Measurements from ENCODE around the gene C10orf62.

C10orf62 gene

DNA sequence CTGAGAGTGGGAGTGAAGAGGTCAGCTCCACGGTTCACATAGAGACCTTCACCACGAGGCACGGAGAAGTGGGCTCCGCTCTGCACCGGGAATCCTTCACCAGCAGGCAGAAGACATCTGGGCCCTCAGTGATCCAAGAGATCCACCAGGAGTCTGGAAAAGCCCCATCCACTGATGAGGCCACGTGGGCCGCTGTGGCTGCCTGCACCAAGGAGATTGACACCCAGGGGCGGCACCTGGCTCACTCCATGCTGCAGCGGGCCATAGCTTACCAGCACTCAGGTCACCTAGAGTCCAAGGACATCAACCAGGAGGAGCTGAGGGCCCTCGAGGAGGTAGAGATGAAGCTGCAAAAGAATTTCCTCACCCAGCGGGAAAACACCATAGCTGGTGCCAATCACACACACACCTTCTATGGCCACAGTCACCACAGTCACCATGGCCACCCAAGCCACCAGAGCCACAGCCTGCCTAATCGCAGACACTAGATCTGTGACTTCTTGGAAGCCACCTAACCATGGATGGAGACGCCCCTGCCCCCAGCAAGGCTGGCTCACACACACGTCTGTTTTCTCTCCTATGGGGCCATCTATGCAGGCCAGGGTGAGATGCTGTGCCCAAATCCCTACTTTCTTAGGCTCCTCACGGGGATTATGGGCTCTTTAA lies 694 bp downstream of the C10orf62 start:
- Histone ChIP-seq H3K27me3 (ENCODE audit: low read depth, low read length) (no peaks in the 10 kb centered on the region), H4K20me1 (ENCODE audit: insufficient read depth, low read length) (no peaks in the 10 kb centered on the region), H3K79me2 (ENCODE audit: low read length) (no peaks in the 10 kb centered on the region), H3K9me3 (ENCODE audit: insufficient read depth, low read length) (no peaks in the 10 kb centered on the region), H3K27ac (ENCODE audit: low read length) (no peak overlapping the region), H3K4me3 (ENCODE audit: low read length) (no peak overlapping the region), H2AFZ (ENCODE audit: low read depth, low read length) (no peak overlapping the region), H3K4me1 (ENCODE audit: low read length) (no peaks in the 10 kb centered on the region), H3K9ac (ENCODE audit: low read length) (no peak overlapping the region), H3K4me2 (ENCODE audit: low read length) (no peak overlapping the region), H3K36me3 (replicated peaks; ENCODE audit: low read depth, low read length) (no peaks in the 10 kb centered on the region)
- TF ChIP-seq EZH2phosphoT487 (IDR thresholded peaks at IDR 0.05; ENCODE audit: low read depth), result no peak
- TF ChIP-seq, protein P1, sequence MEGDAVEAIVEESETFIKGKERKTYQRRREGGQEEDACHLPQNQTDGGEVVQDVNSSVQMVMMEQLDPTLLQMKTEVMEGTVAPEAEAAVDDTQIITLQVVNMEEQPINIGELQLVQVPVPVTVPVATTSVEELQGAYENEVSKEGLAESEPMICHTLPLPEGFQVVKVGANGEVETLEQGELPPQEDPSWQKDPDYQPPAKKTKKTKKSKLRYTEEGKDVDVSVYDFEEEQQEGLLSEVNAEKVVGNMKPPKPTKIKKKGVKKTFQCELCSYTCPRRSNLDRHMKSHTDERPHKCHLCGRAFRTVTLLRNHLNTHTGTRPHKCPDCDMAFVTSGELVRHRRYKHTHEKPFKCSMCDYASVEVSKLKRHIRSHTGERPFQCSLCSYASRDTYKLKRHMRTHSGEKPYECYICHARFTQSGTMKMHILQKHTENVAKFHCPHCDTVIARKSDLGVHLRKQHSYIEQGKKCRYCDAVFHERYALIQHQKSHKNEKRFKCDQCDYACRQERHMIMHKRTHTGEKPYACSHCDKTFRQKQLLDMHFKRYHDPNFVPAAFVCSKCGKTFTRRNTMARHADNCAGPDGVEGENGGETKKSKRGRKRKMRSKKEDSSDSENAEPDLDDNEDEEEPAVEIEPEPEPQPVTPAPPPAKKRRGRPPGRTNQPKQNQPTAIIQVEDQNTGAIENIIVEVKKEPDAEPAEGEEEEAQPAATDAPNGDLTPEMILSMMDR (IDR thresholded peaks at IDR 0.05; ENCODE audit: low read depth, low read length), result no peak

DNA sequence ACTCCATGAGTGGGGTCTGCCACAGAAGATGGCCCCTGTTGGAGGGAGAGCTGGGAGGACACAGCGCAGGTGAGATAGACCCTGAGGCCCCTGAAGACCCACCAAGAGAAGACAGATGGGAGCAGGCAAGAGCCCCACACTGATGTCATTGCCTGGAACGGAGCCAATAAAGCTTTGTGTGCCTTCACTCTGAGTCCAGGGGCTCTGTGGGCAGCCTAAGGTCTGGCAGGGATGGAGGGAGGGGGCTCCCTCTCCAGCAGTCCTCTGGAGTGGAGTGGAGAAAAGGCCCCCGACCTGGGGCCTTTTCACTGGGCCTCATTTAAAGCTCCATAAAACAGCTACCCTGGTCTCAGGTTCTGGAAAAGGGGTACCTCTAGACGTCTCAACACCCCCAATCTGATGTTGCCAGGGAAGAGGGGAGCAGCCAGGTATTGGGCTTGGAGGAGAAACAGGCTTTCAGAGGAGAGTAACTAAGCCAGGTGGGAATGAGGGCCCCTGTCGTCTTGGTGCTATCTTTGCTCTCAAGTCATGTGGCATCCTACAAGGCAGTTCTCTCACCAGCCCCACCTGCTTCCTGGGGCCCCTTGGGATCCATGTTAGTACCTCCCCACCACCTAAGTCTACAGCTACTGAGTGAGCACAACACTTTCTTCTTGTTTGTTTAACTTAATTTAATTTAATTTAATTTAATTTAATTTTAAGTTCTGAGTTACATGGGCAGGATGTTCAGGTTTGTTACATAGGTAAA lies 1.4 kb downstream of the C10orf62 start:
- Histone ChIP-seq H3K27ac (ENCODE audit: low read length) (no peak overlapping the region), H3K4me1 (ENCODE audit: low read length) (no peaks in the 10 kb centered on the region), H3K4me3 (ENCODE audit: low read length) (no peak overlapping the region), H3K79me2 (ENCODE audit: low read length) (no peaks in the 10 kb centered on the region), H2AFZ (ENCODE audit: low read depth, low read length) (no peak overlapping the region), H3K4me2 (ENCODE audit: low read length) (no peak overlapping the region), H3K27me3 (ENCODE audit: low read depth, low read length) (no peaks in the 10 kb centered on the region), H3K9me3 (ENCODE audit: insufficient read depth, low read length) (no peaks in the 10 kb centered on the region), H3K36me3 (replicated peaks; ENCODE audit: low read depth, low read length) (no peaks in the 10 kb centered on the region), H4K20me1 (ENCODE audit: insufficient read depth, low read length) (no peaks in the 10 kb centered on the region), H3K9ac (ENCODE audit: low read length) (no peak overlapping the region)
- TF ChIP-seq EZH2phosphoT487 (IDR thresholded peaks at IDR 0.05; ENCODE audit: low read depth), result no peak
- TF ChIP-seq, protein P1 (IDR thresholded peaks at IDR 0.05; ENCODE audit: low read depth, low read length), result no peak

DNA sequence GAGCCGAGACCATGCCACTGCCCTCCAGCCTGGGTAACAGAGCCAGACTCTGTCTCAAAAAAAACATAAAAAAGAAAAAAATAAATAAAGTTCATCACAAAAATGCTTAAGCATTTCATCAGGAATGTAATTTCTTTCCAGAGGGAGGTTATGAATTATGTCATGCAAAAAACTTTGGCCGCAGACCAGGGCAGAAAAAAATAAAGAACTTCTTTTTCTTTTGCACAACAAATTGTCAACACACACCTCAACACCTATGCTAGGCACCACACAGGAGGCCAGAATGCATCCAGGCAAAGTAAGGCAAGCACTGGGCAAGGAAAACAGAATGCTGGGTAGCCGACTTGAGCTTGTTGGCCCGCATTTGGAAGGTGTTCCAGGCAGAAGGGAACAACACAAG lies 3.9 kb downstream of the C10orf62 start:
- no peak for TF ChIP-seq EZH2phosphoT487 (IDR thresholded peaks at IDR 0.05; ENCODE audit: low read depth)
- TF ChIP-seq, protein P1 (IDR thresholded peaks at IDR 0.05; ENCODE audit: low read depth, low read length), result no peak
- no peaks in the 10 kb centered on the region for H3K9me3 ChIP-seq (ENCODE audit: insufficient read depth, low read length)
- no peak overlapping the region for H3K27ac ChIP-seq (ENCODE audit: low read length)
- no peak overlapping the region for H3K4me3 ChIP-seq (ENCODE audit: low read length)
- no peak overlapping the region for H3K9ac ChIP-seq (ENCODE audit: low read length)
- no peaks in the 10 kb centered on the region for H3K4me1 ChIP-seq (ENCODE audit: low read length)
- H3K4me2 ChIP-seq (ENCODE audit: low read length), result no peak overlapping the region
- H2AFZ ChIP-seq (ENCODE audit: low read depth, low read length), result no peak overlapping the region
- H3K27me3 ChIP-seq (ENCODE audit: low read depth, low read length), result no peaks in the 10 kb centered on the region
- no peaks in the 10 kb centered on the region for H4K20me1 ChIP-seq (ENCODE audit: insufficient read depth, low read length)
- no peaks in the 10 kb centered on the region for H3K79me2 ChIP-seq (ENCODE audit: low read length)
- H3K36me3 ChIP-seq (replicated peaks; ENCODE audit: low read depth, low read length), result no peaks in the 10 kb centered on the region
